K562 (cell line): ENCODE results near the gene NVL. TPM values are rescaled to one million over a fixed set of nuclear protein-coding genes. Genes with fewer than 3 reads are reported as not detected.

Source experiments
- ATAC-seq: fragments of 200-7000 bp; cut with Tn5 transposase; 3 replicates; pipeline ENCODE4 v1.9.1; 2020; ENCODE audit warnings: moderate library complexity
- BruUV-seq: library from RNA; stranded (reverse); fragments of 400-500 nt; replicated peaks from 2 replicates; lab custom pipeline; 2021; lab: Mats Ljungman, UMichigan
- CTCF ChIA-PET: fragments of 300-600 bp; formaldehyde crosslinking; extraction: SDS; loops from one replicate; lab custom pipeline; 2021; ENCODE audit warnings: low intra/inter-chr PET ratio; lab: Yijun Ruan, JAX
- POLR2A ChIA-PET: fragments of 300-600, 350-650 bp; sonication (Branson Sonifier 250); formaldehyde crosslinking; extraction: SDS; loops from one replicate; lab custom pipeline; 2021; ENCODE audit warnings: antibody characterized with exemption, inconsistent platforms; lab: Yijun Ruan, JAX
- DNase-seq, 4 experiments: peaks; one replicate each; pipeline versions ENCODE4 v3.0.0 to v3.0.0-alpha.2; 2011 to 2018; ENCODE audit warnings: low spot score in 3 of 4, mixed read lengths in 3 of 4; ENCODE audit errors: extremely low read depth in 1 of 4
- FAIRE-seq: peaks from 2 replicates; lab custom pipeline; 2011; peaks lifted over from hg19 to GRCh38; lab: Jason Lieb, UNC
- H2AFZ ChIP-seq: 2 replicates; pipeline ENCODE4 v1.6.0; 2011; ENCODE audit warnings: low read depth, low read length, control low read depth, inconsistent platforms
- H3K27ac ChIP-seq: fragments of 200-600 bp; 3 replicates; pipeline ENCODE4 v1.8.0; 2011; ENCODE audit warnings: low read depth, mild to moderate bottlenecking, control low read depth, inconsistent platforms, low read length, moderate library complexity, mixed read lengths; ENCODE audit errors: extremely low read depth
- H3K27me3 ChIP-seq, 2 experiments: fragments of 300-600 bp in 1 of 2; 2 replicates in 1 of 2; 3 replicates in 1 of 2; pipeline versions ENCODE4 v1.6.0 to v1.8.0; 2011; ENCODE audit warnings: inconsistent platforms in 2 of 2, low read length in 2 of 2, mild to moderate bottlenecking in 1 of 2, mixed read lengths in 1 of 2, moderate library complexity in 1 of 2; ENCODE audit not compliant: control insufficient read depth in 2 of 2, insufficient read depth in 2 of 2
- H3K36me3 ChIP-seq: fragments of 300-600 bp; 3 replicates; pipeline ENCODE4 v1.8.0; 2011; ENCODE audit warnings: mild to moderate bottlenecking, low read length, inconsistent platforms; ENCODE audit not compliant: control insufficient read depth, insufficient read depth
- H3K4me1 ChIP-seq, 2 experiments: fragments of 200-600 bp in 1 of 2; replicated peaks in 1 of 2; 2 replicates in 1 of 2; 3 replicates in 1 of 2; pipeline versions ENCODE4 v1.5.1 to v1.8.0; 2011; ENCODE audit warnings: inconsistent platforms in 2 of 2, low read length in 2 of 2, mild to moderate bottlenecking in 1 of 2, mixed read lengths in 1 of 2, moderate library complexity in 1 of 2; ENCODE audit not compliant: control insufficient read depth in 2 of 2, insufficient read depth in 2 of 2
- H3K4me2 ChIP-seq: 2 replicates; pipeline ENCODE4 v1.6.1; 2011; ENCODE audit warnings: low read length, control low read depth, inconsistent platforms, mixed read lengths; ENCODE audit not compliant: insufficient read depth
- H3K4me3 ChIP-seq: fragments of 200-600 bp; sonication (generic), shearing (Covaris generic); 2 replicates; pipeline ENCODE4 v1.5.1; 2016; ENCODE audit warnings: control low read depth, inconsistent platforms
- H3K79me2 ChIP-seq: fragments of 200-600 bp; 3 replicates; pipeline ENCODE4 v1.8.0; 2011; ENCODE audit warnings: low read length, inconsistent platforms; ENCODE audit not compliant: control insufficient read depth, insufficient read depth
- H3K9ac ChIP-seq, 2 experiments: 2 replicates each; pipeline versions ENCODE4 v1.6.0 to v1.6.1; 2011; ENCODE audit warnings: low read depth in 2 of 2, low read length in 2 of 2, control low read depth in 1 of 2, inconsistent platforms in 1 of 2, mild to moderate bottlenecking in 1 of 2, mixed read lengths in 1 of 2; ENCODE audit not compliant: insufficient read depth in 1 of 2
- H3K9me1 ChIP-seq: one replicate; pipeline ENCODE4 v1.6.0; 2011; ENCODE audit warnings: inconsistent platforms, mild to moderate bottlenecking, low read length, moderate library complexity; ENCODE audit not compliant: control insufficient read depth, insufficient read depth
- H3K9me3 ChIP-seq: replicated peaks from 2 replicates; pipeline ENCODE4 v1.5.1; 2011; ENCODE audit warnings: low read depth, low read length, inconsistent platforms; ENCODE audit not compliant: control insufficient read depth, insufficient read depth
- H4K20me1 ChIP-seq: replicated peaks from 2 replicates; pipeline ENCODE4 v1.6.1; 2011; ENCODE audit warnings: low read length, inconsistent platforms, mixed read lengths; ENCODE audit not compliant: control insufficient read depth, insufficient read depth
- ARID3B ChIP-seq: fragments of 250-450 bp; sonication (Bioruptor Pico); IDR thresholded peaks from 2 replicates; pipeline ENCODE4 v1.4.0; 2020; ENCODE audit warnings: borderline replicate concordance
- E2F5 ChIP-seq: sonication (generic); formaldehyde crosslinking; IDR thresholded peaks from 2 replicates; pipeline ENCODE4 v1.8.0; 2022; ENCODE audit warnings: mild to moderate bottlenecking, missing genetic modification reagents
- EGR1 ChIP-seq: fragments of 450-650 bp; conservative IDR thresholded peaks from 2 replicates; pipeline ENCODE4 v1.6.1; 2017; ENCODE audit warnings: mild to moderate bottlenecking
- GTF2F1 ChIP-seq: IDR thresholded peaks from 2 replicates; pipeline ENCODE4 v1.6.1; 2011; ENCODE audit warnings: low read depth, low read length, improper control_type of control experiment
- HSF4 ChIP-seq: fragments of 250-450 bp; sonication (Bioruptor Pico); IDR thresholded peaks from 2 replicates; pipeline ENCODE4 v2.1.2; 2022; ENCODE audit warnings: mild to moderate bottlenecking, moderate library complexity, borderline replicate concordance
- RFX1 ChIP-seq: fragments of 450-650 bp; IDR thresholded peaks from 2 replicates; pipeline ENCODE4 v1.6.1; 2016; ENCODE audit warnings: mild to moderate bottlenecking, moderate library complexity
- RREB1 ChIP-seq: fragments of 250-450 bp; sonication (Bioruptor Pico); IDR thresholded peaks from 2 replicates; pipeline ENCODE4 v1.4.0; 2020
- SREBF1 ChIP-seq: fragments of 150-350 bp; IDR thresholded peaks from 2 replicates; pipeline ENCODE4 v1.6.1; 2014; ENCODE audit warnings: antibody characterized with exemption, low read depth, low read length, borderline replicate concordance
- TBL1XR1 ChIP-seq, 2 experiments: IDR thresholded peaks; 2 replicates each; pipeline ENCODE4 v1.6.1; 2012; ENCODE audit warnings: improper control_type of control experiment in 2 of 2, low read length in 2 of 2, mild to moderate bottlenecking in 1 of 2
- ZNF75A ChIP-seq: fragments of 450-650 bp; formaldehyde crosslinking; IDR thresholded peaks from 2 replicates; pipeline ENCODE4 v1.4.0; 2020; ENCODE audit warnings: mild to moderate bottlenecking
- WGBS: fragments of 100-300 bp; shearing (Covaris generic); methylation state at CpG from one replicate; pipeline ENCODE4 v1.1.6; 2016; ENCODE audit warnings: low coverage, mixed read lengths; ENCODE audit not compliant: insufficient coverage; ENCODE audit errors: missing lambda C conversion rate; 5-methylcytosine and 5-hydroxymethylcytosine counted together
- in situ Hi-C: fragments of 300-500 bp; cut with MboI; formaldehyde crosslinking; loops from 4 replicates; pipeline ENCODE4 v1.15.0; 2018; ENCODE audit warnings: inconsistent platforms, mixed read lengths
- intact Hi-C: fragments of 100-400 bp; cut with micrococcal nuclease; formaldehyde crosslinking; loops from 2 replicates; pipeline ENCODE4 v1.14.2; 2022
- polyA plus RNA-seq, 8 experiments: library from polyadenylated mRNA; depleted of rRNA in 4 of 8; stranded (reverse) in 5 of 8; unstranded in 3 of 8; fragments of >200 nt; fragmentation: Nextera tagmentation in 2 of 8; fragmentation: Illumina TruSeq in 1 of 8; extraction: Ambion mirVana in 2 of 8; extraction: Trizol in 1 of 8; gene quantifications; 2 replicates each; pipeline versions ENCODE4 v1.2.1 to v1.2.3, GENCODE V29; 2011 to 2014; ENCODE audit warnings: inconsistent platforms in 1 of 8, missing spikeins in 1 of 8
- total RNA-seq, 7 experiments: library from RNA; depleted of rRNA in 6 of 7; stranded (reverse); fragments of >200 nt in 6 of 7; fragmentation: Illumina TruSeq in 2 of 7; extraction: Trizol in 2 of 7; gene quantifications; 2 replicates each; pipeline versions ENCODE4 v1.2.1 to v1.2.3, GENCODE V29; 2011 to 2021; ENCODE audit warnings: low replicate concordance in 1 of 7

The NVL gene
- total and polyA plus RNA-seq, 9 of the 15 experiments (the other 6 are each of a cell fraction or from before 2014, with no cell fraction given): 32.5 to 86.6 (median 62.9) TPM

- TF ChIP-seq ARID3B (CRISPR knock-in tag): no peak
Measured at GRCh38 chr1:224373008-224373590, 43.1 kb upstream of the NVL start (continued).

- 78% methylated on average over 5 of the region's 5 CpGs for WGBS
- H3K27ac ChIP-seq: no peak overlapping the region
- H4K20me1 ChIP-seq: no peaks in the 10 kb centered on the region
- no peak for TF ChIP-seq TBL1XR1 (IDR thresholded peaks at IDR 0.05; ENCODE audit: low read length in 2 of 2)
- no peak for TF ChIP-seq RFX1
- TF ChIP-seq ZNF75A: no peak
- no peak for TF ChIP-seq GTF2F1
- TF ChIP-seq HSF4: no peak
- TF ChIP-seq EGR1: no peak
- no peak for TF ChIP-seq RREB1 (CRISPR knock-in tag)
- no peak for TF ChIP-seq E2F5 (CRISPR knock-in tag)
- TF ChIP-seq SREBF1: no peak
- no peaks in the 10 kb centered on the region for H3K27me3 ChIP-seq
- H3K79me2 ChIP-seq: peaks cover 5% of the 10 kb centered on the region; the same call in 1 of the 3 replicates
- no peak for ATAC-seq
- no peaks in the 10 kb centered on the region for H3K9me1 ChIP-seq
- H2AFZ ChIP-seq: no peak overlapping the region
- in situ Hi-C loops: no loop called here
- no TSS peak for BruUV-seq
- intact Hi-C loops: no loop called here
- no peaks in the 10 kb centered on the region for H3K4me1 ChIP-seq
- H3K9ac ChIP-seq: no peak overlapping the region
- H3K4me2 ChIP-seq: no peak overlapping the region
- peaks cover 66% of the 10 kb centered on the region for H3K36me3 ChIP-seq
- ChIA-PET POLR2A (no interaction called here), CTCF (no interaction called here)
- no peak overlapping the region for H3K4me3 ChIP-seq
- DNase-seq: no peak
- no peaks in the 10 kb centered on the region for H3K9me3 ChIP-seq
- FAIRE-seq: no peak
Measured at GRCh38 chr1:224368409-224368808, 38.4 kb upstream of the NVL start.
